Myocyte (in vitro differentiated cells): ENCODE data around the gene DNAH14. TPM values are rescaled to one million over a fixed set of nuclear protein-coding genes. Genes with fewer than 3 reads are reported as not detected.
A peak's percentile ranks its signal among the peaks of the same experiment; 100 is the strongest.

Experiments used
- DNase-seq: peaks from one replicate; pipeline ENCODE4 v3.0.0-alpha.2; 2012; ENCODE audit warnings: low read depth
- total RNA-seq: library from RNA; depleted of rRNA; stranded (reverse); fragments of >200 nt; gene quantifications from 2 replicates; pipeline ENCODE4 v1.2.3, GENCODE V29; 2014

The DNAH14 gene
- total RNA-seq, 1 donor from 2014 or later: 10.1 TPM

DNA sequence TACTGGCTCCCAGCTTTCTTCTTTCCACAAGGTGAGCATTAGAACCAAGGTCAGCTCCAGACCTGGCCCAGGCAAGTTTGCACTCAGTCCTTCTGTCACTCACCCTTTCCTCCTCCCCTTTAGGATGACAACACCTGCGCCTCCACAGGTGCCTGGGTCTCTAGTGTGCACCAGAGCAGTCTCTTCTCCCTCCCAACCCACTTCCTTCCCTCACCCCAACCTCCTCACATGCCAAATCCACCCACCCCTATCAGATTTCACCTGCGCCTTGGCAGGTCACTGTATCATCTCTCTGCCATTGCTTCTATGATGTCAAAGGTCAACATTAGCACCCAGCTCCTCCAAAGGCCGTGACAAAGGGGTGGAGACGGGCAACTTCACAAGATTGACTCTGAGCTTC, 460.4 kb downstream of the DNAH14 start:
- DNase-seq: no peak

DNA sequence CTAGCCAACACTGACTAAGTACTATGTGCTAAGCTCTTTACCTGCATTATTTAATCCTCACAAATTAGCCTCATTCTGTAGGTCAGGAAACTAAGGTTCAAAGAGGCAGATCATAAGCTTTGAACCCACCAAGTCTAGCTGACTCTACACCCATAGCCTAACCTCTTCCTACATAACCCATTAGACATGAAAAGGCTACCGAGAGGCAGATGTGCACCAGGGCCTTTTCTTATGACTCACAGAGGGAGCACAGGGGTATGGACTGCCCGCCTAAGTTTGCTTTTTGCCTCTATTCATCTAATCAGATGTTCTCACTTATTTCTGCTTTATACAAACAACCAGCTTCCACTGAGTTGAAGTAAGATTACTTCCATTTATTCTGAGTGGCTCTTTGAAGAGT, 466.9 kb downstream of the DNAH14 start:
- no peak for DNase-seq

DNA sequence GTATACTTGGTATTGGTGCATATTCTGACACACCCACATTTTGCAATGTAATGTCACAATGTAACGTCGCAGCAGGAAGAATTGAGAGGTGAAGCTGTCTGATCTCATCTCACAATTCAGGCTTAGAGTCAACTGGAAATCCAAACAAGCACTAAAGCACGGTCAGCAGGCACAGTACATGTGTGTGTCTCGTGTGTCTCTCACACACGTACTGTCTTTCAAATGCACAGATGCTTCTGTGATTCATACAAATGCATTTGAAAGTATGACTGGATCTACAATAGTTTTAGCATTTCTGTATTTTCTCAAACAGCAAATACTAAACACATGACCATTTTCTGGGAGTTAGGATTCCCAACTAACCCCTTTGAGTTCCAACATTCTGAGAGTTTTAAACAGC, 471.5 kb downstream of the DNAH14 start:
- DNase-seq: no peak

DNA sequence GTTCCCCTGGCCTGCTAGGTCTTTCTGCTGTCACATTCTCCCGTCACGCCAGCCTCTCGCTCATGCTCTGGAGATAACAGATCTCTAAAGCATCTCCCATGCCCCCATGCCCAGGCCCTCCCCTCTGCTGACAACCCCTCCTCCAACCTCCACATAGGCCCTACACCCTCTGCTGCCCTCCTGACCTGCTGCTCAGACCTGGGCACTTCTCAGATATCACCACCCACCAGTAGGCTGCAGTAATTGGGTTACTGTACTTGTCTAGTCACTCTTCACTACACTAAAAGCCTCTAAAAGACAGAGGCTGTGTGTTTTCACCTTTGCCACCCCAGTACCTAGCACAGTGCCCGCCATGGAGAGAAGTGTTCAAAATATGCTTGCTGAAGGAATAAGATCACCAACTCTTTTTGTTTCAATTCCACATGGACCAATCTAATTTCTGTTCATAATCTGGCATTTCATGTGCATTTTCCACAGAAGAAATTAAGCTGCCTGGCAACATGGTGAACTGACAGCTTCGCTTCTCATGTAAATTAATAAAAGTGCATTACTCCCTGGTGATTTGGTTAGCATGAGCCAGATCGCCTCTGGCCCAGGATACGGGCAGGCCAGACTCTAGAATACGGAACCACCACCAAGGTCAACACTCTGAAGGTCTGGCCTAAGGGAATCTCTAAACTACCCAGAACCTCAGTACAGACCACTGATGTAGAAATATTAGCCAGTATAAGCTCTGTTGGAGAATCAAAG, 477.7 kb downstream of the DNAH14 start:
- no peak for DNase-seq

DNA sequence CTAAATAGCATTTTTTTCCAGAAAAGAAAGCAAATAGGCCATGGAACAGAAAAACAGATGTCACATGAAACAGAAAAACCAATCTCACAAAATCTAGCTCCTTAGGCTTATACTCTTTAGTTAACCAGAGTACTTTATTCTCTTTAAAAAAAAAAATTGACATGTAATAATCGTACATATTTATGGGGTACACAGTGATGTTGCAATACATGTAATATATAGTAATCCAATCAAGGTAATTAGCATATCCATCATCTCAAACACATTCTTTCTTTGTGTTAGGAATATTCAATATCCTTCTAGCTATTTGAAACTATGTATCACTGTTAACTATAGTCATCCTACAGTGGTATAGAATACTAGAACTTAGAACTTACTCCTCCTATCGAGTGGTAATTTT, 478.3 kb downstream of the DNAH14 start:
- no peak for DNase-seq

DNA sequence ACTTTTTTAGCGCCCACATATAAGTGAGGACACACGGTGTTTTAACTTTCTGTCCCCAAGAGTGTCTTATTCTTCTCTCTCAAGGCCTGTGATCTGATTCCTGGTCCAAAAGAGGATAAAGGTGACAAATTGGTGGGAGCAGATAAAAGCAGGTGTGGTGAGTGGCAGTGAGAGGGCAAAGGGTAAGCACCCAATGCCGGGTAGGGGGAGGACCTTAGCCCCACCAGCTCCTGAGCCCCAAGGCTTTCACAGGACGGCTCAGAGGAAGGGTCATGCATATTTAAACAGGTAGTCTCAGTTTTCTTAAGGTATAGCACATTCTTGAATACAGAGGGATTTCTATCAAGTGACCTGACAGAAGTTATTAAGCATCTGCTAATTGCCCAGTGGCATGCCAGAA, 478.8 kb downstream of the DNAH14 start:
- no peak for DNase-seq

DNA sequence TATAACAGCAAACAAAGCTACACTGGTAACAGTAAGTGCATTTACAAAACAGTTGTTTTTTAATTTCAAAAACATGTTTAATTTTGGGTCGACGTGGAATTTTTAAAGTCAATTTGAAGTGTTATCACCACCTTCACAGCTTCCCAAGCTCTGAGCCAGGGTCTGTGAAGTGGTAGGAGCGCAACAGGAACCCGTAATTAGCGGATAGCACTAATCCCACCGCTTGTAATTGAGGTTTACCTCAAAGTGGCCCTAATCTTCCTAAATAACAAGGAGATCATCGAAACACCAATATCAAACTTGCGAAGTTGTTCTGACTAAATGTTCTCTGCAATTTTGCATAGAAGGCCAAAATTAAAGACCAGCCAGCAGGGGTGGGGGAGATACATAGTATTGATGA, 479.6 kb downstream of the DNAH14 start:
- DNase-seq: no peak

DNA sequence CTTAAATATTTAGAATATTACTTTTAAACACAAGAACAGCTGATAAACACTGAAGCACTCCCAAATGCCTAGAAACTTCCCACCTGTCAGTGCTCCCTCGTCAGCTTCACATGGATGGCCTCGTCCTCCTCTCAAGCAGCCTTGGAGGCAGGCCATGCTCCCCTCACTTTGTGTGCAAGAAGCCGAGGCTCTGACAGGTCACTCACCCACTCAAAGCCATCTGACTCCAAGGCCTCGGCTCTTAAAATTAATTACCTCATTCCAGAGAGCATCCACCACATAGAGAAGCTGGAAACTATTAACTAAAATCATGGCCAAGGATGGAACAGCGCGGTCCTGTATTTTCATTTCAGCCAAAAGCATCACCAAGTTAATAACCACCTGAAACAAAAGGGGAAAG, 480.6 kb downstream of the DNAH14 start:
- DNase-seq: peak; percentile 5

DNA sequence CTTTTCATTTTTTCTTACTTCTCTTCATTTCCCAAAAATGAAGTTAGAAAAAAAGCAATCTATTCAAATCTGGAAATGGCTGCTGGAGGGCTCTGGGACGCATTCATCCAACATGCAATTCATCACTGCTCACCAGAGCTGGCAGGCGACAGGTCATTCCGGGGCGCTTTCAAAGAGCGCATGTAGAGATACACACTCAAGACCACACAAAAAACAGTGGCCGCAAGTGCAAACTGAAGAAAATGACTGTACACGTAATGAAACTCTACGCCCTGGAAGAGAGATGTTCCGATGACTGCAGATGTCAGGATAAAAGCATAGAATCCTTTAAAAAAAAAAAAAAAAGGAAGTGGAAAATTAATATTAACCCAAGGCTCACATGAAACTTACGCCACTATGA, 482.8 kb downstream of the DNAH14 start:
- no peak for DNase-seq

DNA sequence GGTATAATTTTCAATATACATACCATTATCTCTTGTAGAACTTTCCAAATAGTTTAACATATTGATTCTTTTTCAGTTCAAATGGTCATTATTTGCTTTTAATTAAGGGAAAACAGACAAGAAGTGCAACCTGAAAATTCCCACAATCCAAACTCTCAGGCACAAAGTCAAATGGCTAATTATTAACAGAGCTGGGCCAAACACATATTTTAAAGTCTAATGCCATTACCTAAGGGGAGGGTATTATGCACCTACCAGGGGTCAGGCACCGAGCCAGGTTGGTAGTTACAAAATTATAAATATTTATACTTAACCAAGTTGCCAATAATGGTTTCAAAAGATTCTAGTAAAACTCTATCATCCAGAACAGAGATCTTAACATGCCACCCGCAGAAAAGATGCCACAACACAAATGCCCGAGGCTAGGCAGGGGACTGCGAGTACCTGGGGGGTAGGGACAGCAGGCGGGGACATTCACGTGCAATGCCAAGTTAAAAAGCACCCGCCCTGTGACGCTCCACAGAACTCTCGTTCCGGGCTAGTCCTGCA, 483.4 kb downstream of the DNAH14 start:
- DNase-seq: no peak

DNA sequence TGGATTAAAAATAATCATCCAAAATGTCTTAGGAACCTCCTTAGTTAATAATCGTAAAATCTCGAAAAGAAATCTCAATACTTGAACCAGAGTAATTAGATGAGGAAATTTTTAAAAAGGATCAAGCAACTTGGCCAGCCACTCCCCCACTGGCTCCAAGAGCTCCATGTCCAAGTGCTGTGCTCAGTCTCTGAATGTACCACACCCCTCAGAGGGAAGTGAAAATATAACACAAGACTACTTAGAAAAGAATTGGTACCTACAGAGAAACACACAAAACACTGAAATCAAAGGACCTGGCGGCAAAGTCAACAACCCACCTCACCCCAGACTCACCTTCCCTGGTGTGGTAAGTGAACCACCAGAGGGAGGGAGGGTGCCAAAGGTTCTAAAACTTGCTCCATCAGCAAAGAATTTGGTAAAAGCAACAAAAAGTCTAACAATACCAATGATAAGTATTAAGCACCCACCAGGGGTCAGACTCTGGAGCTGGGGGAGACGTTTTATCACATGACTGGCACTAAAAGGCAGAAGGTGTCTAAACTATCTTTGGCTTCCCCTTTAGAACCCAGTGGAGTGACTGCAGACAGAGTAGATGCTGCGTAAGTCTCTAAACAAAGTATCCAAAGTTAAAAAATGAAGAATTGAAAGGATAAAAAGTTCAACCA, 484.4 kb downstream of the DNAH14 start:
- no peak for DNase-seq

DNA sequence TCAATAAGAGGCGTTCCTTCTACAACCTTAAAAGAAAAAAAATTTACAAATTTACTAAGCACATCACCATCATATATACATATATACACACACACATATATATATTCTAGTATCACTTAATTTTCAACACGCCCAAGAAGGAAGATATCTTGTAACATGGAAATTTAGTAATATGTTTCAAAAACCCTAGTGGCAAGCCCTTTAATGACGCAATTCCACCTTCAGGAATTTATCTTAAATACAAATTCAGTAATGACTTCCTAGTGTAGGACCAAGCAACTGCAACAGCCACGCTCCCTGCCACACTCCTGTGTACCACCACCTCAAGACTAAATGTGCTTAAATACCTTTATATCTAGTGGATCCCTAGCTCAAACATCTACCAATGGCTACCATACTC, 485.8 kb downstream of the DNAH14 start:
- DNase-seq: no peak

DNA sequence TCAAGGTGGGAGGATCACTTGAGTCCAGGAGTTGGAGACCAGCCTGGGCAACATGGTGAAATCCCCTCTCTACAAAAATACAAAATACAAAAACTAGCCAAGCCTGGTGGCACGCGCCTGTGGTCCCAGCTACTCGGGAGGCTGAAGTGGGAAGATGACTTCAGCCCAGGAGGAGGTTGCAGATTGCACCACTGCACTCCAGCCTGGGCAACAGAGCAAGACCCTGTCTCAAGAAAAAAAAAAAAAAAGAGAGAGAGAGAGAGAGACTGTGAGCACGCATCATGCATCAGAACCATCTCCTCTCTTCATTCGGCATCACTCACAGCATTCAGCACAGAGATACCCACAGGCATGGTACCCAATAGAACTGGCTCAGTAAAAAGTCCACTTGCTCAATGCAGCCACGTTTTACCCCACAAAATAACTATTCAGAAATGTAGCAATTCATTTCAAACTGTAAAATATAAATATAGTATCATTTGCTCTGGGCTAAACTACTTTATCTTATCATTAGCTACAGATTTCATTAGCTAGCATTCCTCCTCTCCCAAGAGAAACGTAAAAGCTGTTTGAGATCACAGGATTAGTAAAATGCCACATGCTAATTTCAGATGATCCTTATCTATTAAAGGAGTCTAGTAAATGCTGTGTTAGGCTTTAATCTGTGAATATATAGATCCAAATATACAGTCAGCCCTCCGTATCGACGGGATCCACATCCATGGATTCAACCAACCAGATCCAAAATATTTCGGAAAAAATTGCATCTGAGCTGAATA, 486.7 kb downstream of the DNAH14 start:
- no peak for DNase-seq

DNA sequence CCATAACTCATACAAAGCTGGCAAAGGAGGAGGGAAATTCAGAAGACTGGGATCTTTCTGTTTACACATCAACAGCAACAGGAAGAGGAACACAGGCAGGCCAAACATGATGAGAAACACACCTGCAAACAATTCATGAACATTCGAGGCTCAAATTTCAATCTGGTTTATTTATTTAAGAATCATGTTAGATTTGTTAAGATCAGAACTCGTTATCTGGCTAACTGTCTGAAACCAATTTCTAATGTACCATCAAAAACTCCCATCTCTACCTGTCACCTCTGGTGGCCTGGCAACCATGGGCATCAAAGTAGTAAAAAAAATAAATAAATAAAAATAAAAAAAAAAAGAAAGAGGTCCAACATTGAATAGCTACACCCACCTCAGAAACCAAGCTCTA, 488.6 kb downstream of the DNAH14 start:
- DNase-seq: no peak

DNA sequence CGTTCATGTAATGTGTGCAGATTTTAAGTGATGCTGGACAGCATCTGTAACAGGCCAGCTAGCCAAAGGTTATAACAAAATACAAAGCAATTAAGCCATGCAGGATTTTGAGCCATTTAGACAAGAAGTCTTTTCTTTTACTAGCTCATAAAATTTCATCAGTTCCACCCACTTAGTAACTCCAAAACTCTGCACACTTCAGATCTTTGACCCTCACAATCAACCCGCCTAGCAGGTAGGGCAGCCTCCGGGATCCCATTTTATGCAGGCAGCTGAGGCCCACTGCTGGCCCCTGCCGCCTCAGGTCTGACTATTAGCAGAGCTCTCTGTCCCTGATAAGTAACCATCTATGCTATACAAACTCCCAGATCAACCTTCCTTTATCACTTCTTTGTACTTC, 489.1 kb downstream of the DNAH14 start:
- no peak for DNase-seq

DNA sequence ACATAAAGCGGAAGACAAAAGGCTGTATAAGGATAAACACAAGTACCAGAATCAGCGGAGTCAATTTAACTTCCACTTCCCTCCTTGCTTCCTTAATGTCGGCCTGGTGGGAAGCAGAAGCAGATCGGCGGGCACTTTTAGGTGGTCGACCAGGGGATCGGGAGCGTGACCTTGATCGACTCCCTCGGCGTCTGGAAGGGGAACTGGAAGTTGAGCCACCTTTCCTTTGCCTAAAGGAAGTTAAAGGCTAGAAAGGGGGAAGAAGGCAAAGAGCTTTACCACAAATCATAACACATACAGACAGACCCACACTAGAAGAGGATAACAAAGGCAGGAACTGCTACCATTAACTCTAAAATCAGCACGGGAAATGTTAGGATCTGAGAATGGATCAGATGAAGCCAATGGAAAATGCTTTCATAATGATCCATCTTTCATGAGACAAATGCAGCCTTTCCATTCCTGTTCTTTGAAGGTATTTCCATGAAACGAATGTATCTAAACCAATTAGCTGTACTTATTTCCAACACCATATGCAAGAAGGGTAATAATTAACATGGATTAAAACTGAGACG, 492.6 kb downstream of the DNAH14 start:
- no peak for DNase-seq

DNA sequence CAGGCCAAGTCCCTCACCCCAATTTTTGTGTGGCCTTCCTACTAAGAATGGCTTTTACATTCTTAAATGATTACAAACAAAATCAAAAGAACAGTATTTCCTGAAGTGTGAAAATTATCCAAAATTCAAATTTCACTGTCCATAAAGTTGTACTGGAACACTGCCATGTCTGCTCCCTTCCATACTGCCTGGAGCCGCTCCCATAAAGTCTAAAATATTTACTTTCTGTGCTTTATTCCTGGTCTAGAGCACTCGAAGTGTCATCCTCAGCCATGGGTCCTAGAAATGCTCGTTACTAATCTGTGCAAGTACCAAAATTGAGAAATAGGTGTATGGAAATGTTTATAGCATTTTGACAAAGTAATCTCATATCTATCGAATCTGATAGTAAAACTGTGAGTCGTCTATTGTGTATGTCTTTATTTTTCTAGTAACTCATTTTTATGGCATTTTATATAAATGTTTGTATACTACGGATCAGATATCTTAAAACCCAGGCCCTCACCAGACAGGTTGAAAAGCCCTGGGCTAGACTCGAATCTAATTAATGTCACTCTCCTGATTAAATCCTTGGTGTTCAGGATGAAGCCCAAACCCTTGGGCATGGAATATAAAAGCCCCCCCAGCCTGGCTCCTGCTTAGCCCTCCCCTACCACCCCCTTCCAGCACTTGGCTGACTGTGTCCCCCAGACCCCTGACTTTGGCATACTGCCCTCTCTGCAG, 493.5 kb downstream of the DNAH14 start:
- DNase-seq: no peak

DNA sequence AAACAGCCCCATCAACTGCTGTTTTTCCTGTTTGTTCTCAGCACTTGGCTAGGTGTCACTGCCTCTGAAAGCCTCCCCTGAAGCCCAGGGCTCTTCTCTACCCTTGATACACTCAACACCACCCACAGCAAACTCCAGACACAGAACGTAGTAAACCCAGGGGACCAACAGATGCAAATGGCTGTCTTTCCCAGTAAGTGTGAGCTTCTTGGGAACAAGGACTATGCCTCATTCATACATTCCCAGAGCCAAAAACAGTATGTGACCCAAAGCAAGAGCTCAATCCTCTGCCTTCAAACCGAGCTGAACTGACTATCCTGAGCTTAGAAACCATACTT, 494.0 kb downstream of the DNAH14 start:
- no peak for DNase-seq

DNA sequence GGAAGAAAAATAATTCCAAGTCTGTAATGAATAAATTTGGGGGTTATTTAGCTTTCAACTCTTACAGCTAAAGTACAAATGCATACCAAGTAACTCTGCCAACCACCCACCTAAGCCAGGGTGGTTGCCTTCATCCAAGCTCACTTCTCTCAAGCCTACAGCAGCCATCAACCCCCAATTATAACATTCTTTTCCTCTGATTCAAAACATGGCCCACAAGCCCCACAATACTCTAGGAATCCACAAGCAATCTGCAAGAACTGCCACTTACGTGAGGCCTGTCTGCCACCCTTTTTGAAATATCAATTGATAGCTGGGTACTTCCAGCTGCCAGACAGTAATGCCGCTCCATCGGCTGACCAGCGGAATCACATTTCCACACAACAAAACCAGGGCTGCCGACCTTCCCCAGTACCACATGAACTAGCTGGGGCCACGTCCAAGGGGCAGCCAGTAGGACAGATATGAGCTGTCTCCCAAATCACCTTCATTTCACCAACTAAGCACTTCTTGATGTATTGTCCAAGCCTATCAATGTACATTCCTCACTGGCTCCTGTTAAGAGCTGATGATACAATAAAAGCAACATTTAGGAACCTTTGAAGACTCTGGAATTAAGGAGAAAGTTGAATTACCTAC, 495.2 kb downstream of the DNAH14 start:
- DNase-seq: peak; percentile 18

DNA sequence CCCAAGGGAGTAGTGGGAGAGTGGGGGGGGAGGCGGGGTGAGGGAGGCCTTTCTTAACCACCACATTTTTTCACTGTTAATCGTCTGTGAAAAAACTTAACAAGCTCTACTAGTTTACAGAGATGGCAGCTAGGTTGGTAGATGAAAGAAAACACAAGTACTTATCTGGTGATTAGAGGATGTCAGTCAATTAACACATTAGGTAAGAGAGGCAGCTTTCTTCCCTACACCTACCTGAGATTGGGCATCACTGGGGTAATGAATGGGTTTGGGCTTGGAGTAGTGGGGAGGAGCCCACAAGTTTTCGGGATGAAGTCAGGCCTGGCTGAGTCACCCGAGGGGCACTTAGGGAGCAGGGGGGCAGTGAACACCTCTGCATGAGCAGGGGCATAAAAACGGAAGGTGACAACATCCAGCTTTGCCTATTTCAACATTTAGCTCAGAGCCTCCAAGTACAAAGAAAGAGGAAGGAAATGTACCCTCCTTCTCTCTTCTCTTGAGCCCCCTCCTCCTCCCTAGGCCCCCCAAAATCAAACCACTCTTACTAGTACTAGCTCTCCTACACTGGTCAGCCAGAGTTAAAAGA, 495.8 kb downstream of the DNAH14 start:
- DNase-seq: peak; percentile 10
